Neuronal stem cell (in vitro differentiated cells): ENCODE results near the gene EXOSC1.
A peak's percentile ranks its signal among the peaks of the same experiment; 100 is the strongest.

Experiments used
- DNase-seq: peaks from one replicate; pipeline ENCODE4 v3.0.0-alpha.2; 2013; ENCODE audit warnings: low spot score
- H2AFZ ChIP-seq: one replicate; pipeline ENCODE4 v1.6.1; 2013; ENCODE audit warnings: mild to moderate bottlenecking, low read length, inconsistent platforms
- H2AK5ac ChIP-seq: 2 replicates; pipeline ENCODE4 v1.6.1; 2013; ENCODE audit warnings: low read depth, mild to moderate bottlenecking, inconsistent platforms, low read length, moderate library complexity, mixed read lengths
- H2BK120ac ChIP-seq: 2 replicates; pipeline ENCODE4 v1.6.1; 2013; ENCODE audit warnings: low read depth, mild to moderate bottlenecking, inconsistent platforms, low read length, moderate library complexity, mixed read lengths
- H2BK12ac ChIP-seq: one replicate; pipeline ENCODE4 v1.6.1; 2013; ENCODE audit warnings: low read length, inconsistent platforms
- H2BK15ac ChIP-seq: 2 replicates; pipeline ENCODE4 v1.6.1; 2013; ENCODE audit warnings: mild to moderate bottlenecking, low read length, inconsistent platforms, mixed read lengths
- H2BK5ac ChIP-seq: one replicate; pipeline ENCODE4 v1.6.1; 2013; ENCODE audit warnings: inconsistent platforms, mild to moderate bottlenecking, low read length, moderate library complexity
- H3K14ac ChIP-seq: one replicate; pipeline ENCODE4 v1.6.1; 2013; ENCODE audit warnings: low read length, inconsistent platforms
- H3K18ac ChIP-seq: 2 replicates; pipeline ENCODE4 v1.6.1; 2013; ENCODE audit warnings: low read length, inconsistent platforms
- H3K23ac ChIP-seq: 2 replicates; pipeline ENCODE4 v1.6.1; 2013; ENCODE audit warnings: low read depth, mild to moderate bottlenecking, mixed read lengths, low read length, inconsistent platforms; ENCODE audit not compliant: poor library complexity
- H3K27ac ChIP-seq: replicated peaks from 3 replicates; pipeline ENCODE4 v1.5.1; 2013; ENCODE audit warnings: low read length, inconsistent platforms
- H3K27me3 ChIP-seq, 3 experiments: 2 replicates each; pipeline ENCODE4 v1.6.1; 2013; ENCODE audit warnings: low read length in 3 of 3, mild to moderate bottlenecking in 2 of 3, inconsistent platforms in 1 of 3, low read depth in 1 of 3, mixed read lengths in 1 of 3, moderate library complexity in 1 of 3; ENCODE audit not compliant: control insufficient read depth in 3 of 3, insufficient read depth in 3 of 3
- H3K36me3 ChIP-seq, 2 donors: replicated peaks in 1 of 2; 2 replicates each; pipeline ENCODE4 v1.6.1; 2013; ENCODE audit warnings: low read length in 2 of 2; ENCODE audit not compliant: control insufficient read depth in 2 of 2, insufficient read depth in 2 of 2
- H3K4ac ChIP-seq: 2 replicates; pipeline ENCODE4 v1.6.1; 2013; ENCODE audit warnings: inconsistent platforms, mild to moderate bottlenecking, low read length, moderate library complexity
- H3K4me1 ChIP-seq, 2 donors: 1 replicate in 1 of 2; 2 replicates in 1 of 2; pipeline ENCODE4 v1.6.1; 2013; ENCODE audit warnings: low read length in 2 of 2, low read depth in 1 of 2; ENCODE audit not compliant: control insufficient read depth in 2 of 2, insufficient read depth in 1 of 2
- H3K4me2 ChIP-seq: one replicate; pipeline ENCODE4 v1.6.1; 2013; ENCODE audit warnings: mild to moderate bottlenecking, low read length, inconsistent platforms; ENCODE audit not compliant: insufficient read depth, poor library complexity, severe bottlenecking
- H3K4me3 ChIP-seq, 2 donors: 2 replicates each; pipeline ENCODE4 v1.5.1; 2013; ENCODE audit warnings: low read length in 2 of 2, mild to moderate bottlenecking in 2 of 2, inconsistent platforms in 1 of 2, moderate library complexity in 1 of 2
- H3K79me1 ChIP-seq: one replicate; pipeline ENCODE4 v1.6.1; 2013; ENCODE audit warnings: low read depth, mild to moderate bottlenecking, inconsistent platforms, low read length, moderate library complexity
- H3K9ac ChIP-seq: one replicate; pipeline ENCODE4 v1.6.1; 2013; ENCODE audit warnings: mild to moderate bottlenecking, low read depth, low read length, inconsistent platforms; ENCODE audit not compliant: poor library complexity
- H3K9me3 ChIP-seq, 2 donors: replicated peaks in 1 of 2; 2 replicates each; pipeline versions ENCODE3 to v1.6.1; 2013; ENCODE audit warnings: low read length in 2 of 2, mild to moderate bottlenecking in 2 of 2, inconsistent platforms in 1 of 2, low read depth in 1 of 2, mixed read lengths in 1 of 2, moderate library complexity in 1 of 2; ENCODE audit not compliant: control insufficient read depth in 2 of 2, insufficient read depth in 1 of 2
- H4K8ac ChIP-seq: one replicate; pipeline ENCODE4 v1.6.1; 2013; ENCODE audit warnings: low read depth, mild to moderate bottlenecking, inconsistent platforms, low read length, moderate library complexity
- H4K91ac ChIP-seq: one replicate; pipeline ENCODE4 v1.6.1; 2013; ENCODE audit warnings: low read length, low read depth, mild to moderate bottlenecking, inconsistent platforms; ENCODE audit not compliant: poor library complexity
- WGBS, 2 donors: extraction: QIAGEN DNeasy Blood & Tissue Kit; methylation state at CpG; one replicate each; pipeline ENCODE4 v1.1.7; 2013; ENCODE audit warnings: missing lambda C conversion rate in 2 of 2, mixed read lengths in 1 of 2; ENCODE audit not compliant: insufficient read length in 2 of 2, insufficient replicate concordance in 1 of 2; ENCODE audit errors: extremely low coverage in 2 of 2; 5-methylcytosine and 5-hydroxymethylcytosine counted together

The EXOSC1 gene

DNA sequence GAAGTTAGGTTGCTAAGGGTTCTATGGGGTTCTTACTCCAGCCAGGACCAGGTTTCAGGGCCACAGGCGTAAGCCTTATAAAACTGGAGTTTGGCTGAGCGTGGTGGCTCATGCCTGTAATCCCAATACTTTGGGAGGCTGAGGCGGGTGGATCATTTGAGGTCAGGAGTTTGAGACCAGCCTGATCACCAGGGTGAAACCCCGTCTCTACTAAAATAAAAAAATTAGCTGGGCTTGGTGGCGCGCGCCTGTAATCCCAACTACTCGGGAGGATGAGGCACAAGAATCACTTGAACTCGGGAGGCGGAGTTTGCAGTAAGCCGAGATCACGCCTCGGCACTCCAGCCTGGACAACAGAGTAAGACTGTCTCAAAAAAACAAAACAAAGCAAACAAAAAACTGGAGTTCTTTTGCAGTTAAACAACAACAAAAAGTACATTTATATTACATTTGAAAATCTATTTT is 44.3 kb downstream of the EXOSC1 start:
- Histone ChIP-seq H4K91ac (no peak overlapping the region), H3K4me1 (peaks cover 4 to 7% of the 10 kb centered on the region in 2 donors), H3K27ac (no peak overlapping the region), H2BK120ac (no peak overlapping the region), H2BK15ac (no peak overlapping the region), H3K27me3 (no peaks in the 10 kb centered on the region), H2BK5ac (no peak overlapping the region), H4K8ac (peak overlapping the region; percentile 65), H3K4me2 (peak overlapping the region; percentile 90), H3K9ac (no peak overlapping the region), H3K18ac (peak overlapping the region; percentile 76), H3K4ac (no peak overlapping the region), H2AFZ (peak overlapping the region; percentile 87), H3K9me3 (no peaks in the 10 kb centered on the region), H2BK12ac (no peak overlapping the region), H3K79me1 (no peaks in the 10 kb centered on the region), H3K23ac (no peak overlapping the region), H3K4me3 (peak overlapping the region; percentile 62 to 91), H3K14ac (no peak overlapping the region), H2AK5ac (peak overlapping the region; percentile 63), H3K36me3 (peaks cover 2 to 12% of the 10 kb centered on the region in 2 donors)
- no peak for DNase-seq
- WGBS, 2 donors: no CpG with 5 or more reads among the region's 13 CpGs

DNA sequence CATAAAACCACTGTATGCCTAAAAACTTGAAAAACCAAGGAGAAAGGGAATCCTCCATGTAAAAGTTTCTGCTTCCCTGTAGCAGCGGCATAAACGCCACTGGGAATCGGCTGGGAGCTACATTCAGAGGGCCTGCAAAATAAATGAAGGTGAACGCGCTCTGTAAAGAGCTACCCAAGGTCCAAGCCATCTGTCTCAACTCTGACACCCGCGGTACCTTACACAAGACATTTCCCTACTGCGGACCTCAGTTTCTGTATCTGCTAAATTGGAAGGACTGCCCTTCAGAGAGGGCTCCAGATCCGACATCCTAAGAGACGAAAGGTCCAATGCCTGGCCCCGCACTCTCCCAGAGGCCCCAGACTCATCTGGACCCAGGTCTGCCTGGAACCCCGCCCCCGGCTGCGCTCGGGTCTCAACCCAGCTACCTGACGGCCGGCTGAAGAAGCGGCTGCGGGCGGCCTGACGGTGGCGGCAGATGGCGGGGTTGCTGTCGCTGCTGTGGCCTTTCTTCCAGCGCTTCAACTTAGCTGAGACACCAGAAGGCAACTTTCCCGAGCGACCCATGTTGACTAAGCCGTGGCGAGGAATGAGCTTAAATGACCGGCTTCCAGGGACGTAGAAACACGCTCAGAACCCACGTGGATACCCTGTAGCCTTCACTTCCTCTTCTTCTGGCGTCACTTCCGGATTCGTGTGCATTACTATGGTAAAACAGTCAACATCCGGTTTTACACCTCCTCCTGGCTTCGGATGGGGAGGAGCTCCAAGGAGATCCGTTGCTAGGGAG is 44.9 kb downstream of the EXOSC1 start, which contains the start of gene RRP12:
Gene RRP12 (minus strand): TSS at position 676 of the 790 bp plus-strand sequence. CDS start 109 bp downstream, at position 567.
- H3K36me3 ChIP-seq: peaks cover 8 to 18% of the 10 kb centered on the region in 2 donors
- H3K79me1 ChIP-seq: no peaks in the 10 kb centered on the region
- peak within 1 kb of the TSS; percentile 35 for H3K23ac ChIP-seq
- H2BK12ac ChIP-seq: no peak within 1 kb of the TSS
- H2AFZ ChIP-seq: peak within 1 kb of the TSS; percentile 87
- no peaks in the 10 kb centered on the region for H3K9me3 ChIP-seq
- peak; percentile 83 for DNase-seq
- peak within 1 kb of the TSS; percentile 90 for H3K4me2 ChIP-seq
- no peak within 1 kb of the TSS for H2BK120ac ChIP-seq
- H3K27ac ChIP-seq: no peak within 1 kb of the TSS
- no peak within 1 kb of the TSS for H4K91ac ChIP-seq
- no CpG with 5 or more reads among the region's 39 CpGs for WGBS, 2 donors
- H3K14ac ChIP-seq: peak within 1 kb of the TSS; percentile 13
- peak within 1 kb of the TSS; percentile 62 to 91 for H3K4me3 ChIP-seq
- peak within 1 kb of the TSS; percentile 76 for H3K18ac ChIP-seq
- no peak within 1 kb of the TSS for H2BK15ac ChIP-seq
- peak within 1 kb of the TSS; percentile 65 for H4K8ac ChIP-seq
- H3K9ac ChIP-seq: peak within 1 kb of the TSS; percentile 22
- peaks cover 4 to 7% of the 10 kb centered on the region in 2 donors for H3K4me1 ChIP-seq
- no peak within 1 kb of the TSS for H3K4ac ChIP-seq
- no peak within 1 kb of the TSS for H2BK5ac ChIP-seq
- no peaks in the 10 kb centered on the region for H3K27me3 ChIP-seq
- peak within 1 kb of the TSS; percentile 63 for H2AK5ac ChIP-seq

DNA sequence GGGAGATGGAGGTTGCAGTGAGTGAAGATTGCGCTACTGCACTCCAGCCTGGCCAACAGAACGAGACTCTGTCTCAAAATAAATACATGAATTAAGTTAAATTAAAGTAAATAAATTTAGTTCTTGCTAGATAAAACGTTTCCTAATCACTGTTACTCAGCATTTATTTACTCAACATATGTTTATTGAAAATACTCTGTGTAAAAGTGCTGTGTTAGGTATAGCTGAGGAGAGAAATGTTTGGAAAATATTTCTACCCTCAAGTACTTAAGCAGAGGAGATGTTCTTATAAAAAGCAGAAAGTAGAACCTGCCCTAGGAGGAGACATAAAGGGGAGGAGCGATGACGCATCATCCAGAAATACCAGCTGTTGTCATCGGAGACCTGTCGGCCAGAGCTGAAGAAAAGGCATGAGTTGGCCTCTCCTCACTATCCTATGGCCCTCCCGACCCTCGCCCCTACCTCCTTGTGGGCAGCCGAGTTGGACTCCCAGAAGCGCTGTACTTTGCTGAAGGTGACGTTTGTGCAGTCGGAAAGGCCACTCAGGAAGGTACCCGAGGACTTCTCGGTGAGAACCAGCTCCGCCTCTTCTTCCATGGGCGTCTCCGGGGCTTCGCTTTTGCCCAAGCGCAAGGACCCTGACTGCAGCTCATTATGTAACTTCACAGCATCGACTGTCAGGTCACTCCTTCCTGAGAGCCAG is 45.8 kb downstream of the EXOSC1 start:
- H2BK15ac ChIP-seq: no peak overlapping the region
- no peak overlapping the region for H2AK5ac ChIP-seq
- H3K4me2 ChIP-seq: peak overlapping the region; percentile 90
- H3K23ac ChIP-seq: no peak overlapping the region
- H3K27ac ChIP-seq: no peak overlapping the region
- no peaks in the 10 kb centered on the region for H3K9me3 ChIP-seq
- peaks cover 4 to 7% of the 10 kb centered on the region in 2 donors for H3K4me1 ChIP-seq
- no peak overlapping the region for H2BK120ac ChIP-seq
- H2AFZ ChIP-seq: peak overlapping the region; percentile 87
- no peak overlapping the region for H3K18ac ChIP-seq
- no peaks in the 10 kb centered on the region for H3K79me1 ChIP-seq
- peak overlapping the region; percentile 7 for H3K9ac ChIP-seq
- no peak overlapping the region for H3K4ac ChIP-seq
- DNase-seq: no peak
- no peak overlapping the region for H2BK5ac ChIP-seq
- no peak overlapping the region for H4K91ac ChIP-seq
- WGBS, 2 donors: no CpG with 5 or more reads among the region's 21 CpGs
- no peak overlapping the region for H4K8ac ChIP-seq
- H3K27me3 ChIP-seq: no peaks in the 10 kb centered on the region
- H3K4me3 ChIP-seq: peak overlapping the region in 1 of 2 donors; percentile 62
- H3K36me3 ChIP-seq: peaks cover 8 to 26% of the 10 kb centered on the region in 2 donors
- H3K14ac ChIP-seq: no peak overlapping the region
- no peak overlapping the region for H2BK12ac ChIP-seq

DNA sequence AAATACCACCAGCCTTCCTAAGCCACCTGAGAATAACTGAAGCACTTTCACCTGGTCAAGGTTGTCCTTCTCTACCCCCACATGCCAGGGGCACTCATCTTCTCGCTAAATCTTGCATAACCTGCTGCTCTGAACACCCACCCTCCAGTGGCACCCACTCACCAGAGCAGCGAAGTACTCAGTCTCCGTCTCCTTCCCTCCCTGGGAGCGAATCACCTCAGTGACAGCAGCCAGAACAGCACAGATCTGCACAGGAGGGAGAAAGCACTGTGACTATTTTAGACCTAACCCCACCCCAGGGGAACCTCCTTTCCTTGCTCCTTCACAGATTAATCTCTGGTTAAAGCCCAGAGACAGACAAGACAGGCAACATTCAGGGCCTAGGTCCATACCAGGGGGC is 49.8 kb downstream of the EXOSC1 start:
- Histone ChIP-seq H3K9ac (no peak overlapping the region), H2BK5ac (no peak overlapping the region), H3K4ac (no peak overlapping the region), H4K8ac (no peak overlapping the region), H2AK5ac (no peak overlapping the region), H3K27ac (no peak overlapping the region), H3K79me1 (no peaks in the 10 kb centered on the region), H2BK12ac (no peak overlapping the region), H3K18ac (no peak overlapping the region), H4K91ac (no peak overlapping the region), H2AFZ (no peak overlapping the region), H2BK15ac (no peak overlapping the region), H3K14ac (no peak overlapping the region), H3K4me1 (peaks cover 4 to 5% of the 10 kb centered on the region in 2 donors), H3K4me2 (no peak overlapping the region), H3K4me3 (no peak overlapping the region), H3K23ac (no peak overlapping the region), H3K27me3 (no peaks in the 10 kb centered on the region), H2BK120ac (no peak overlapping the region), H3K36me3 (peaks cover 18 to 56% of the 10 kb centered on the region in 2 donors), H3K9me3 (no peaks in the 10 kb centered on the region)
- WGBS, 2 donors: no CpG with 5 or more reads among the region's 4 CpGs
- DNase-seq: no peak
